ENCODE measurements around the gene SPTLC1.

Gene SPTLC1

GRCh38 chr9:92001244-92001643 lies 114.0 kb downstream of the SPTLC1 start:
- no peaks in the 10 kb centered on the region for H3K27me3 ChIP-seq (replicated peaks; ENCODE audit: control insufficient read depth, insufficient read depth, low read length)
- no peak for TF ChIP-seq CTCF (IDR thresholded peaks at IDR 0.05; ENCODE audit: insufficient read depth, low read length, poor library complexity, severe bottlenecking)

GRCh38 chr9:91995000-91995655 lies 120.1 kb downstream of the SPTLC1 start:
- Histone ChIP-seq H3K36me3 (ENCODE audit: control insufficient read depth, insufficient read depth, low read length) (no peaks in the 10 kb centered on the region), H3K4me3 (replicated peaks; ENCODE audit: low read depth, low read length) (no peak overlapping the region), H3K27me3 (replicated peaks; ENCODE audit: control insufficient read depth, insufficient read depth, low read length) (no peaks in the 10 kb centered on the region)
- TF ChIP-seq CTCF (IDR thresholded peaks at IDR 0.05; ENCODE audit: insufficient read depth, low read length, poor library complexity, severe bottlenecking): no peak
- no peak for DNase-seq (ENCODE audit: extremely low read depth, insufficient read length)

More at GRCh38 chr9:92001244-92001643, 114.0 kb downstream of the SPTLC1 start:
- Histone ChIP-seq H3K4me3 (replicated peaks; ENCODE audit: low read depth, low read length) (no peak overlapping the region), H3K36me3 (ENCODE audit: control insufficient read depth, insufficient read depth, low read length) (no peaks in the 10 kb centered on the region)
- no peak for DNase-seq (ENCODE audit: extremely low read depth, insufficient read length)

GRCh38 chr9:91994422-91994821 lies 120.8 kb downstream of the SPTLC1 start:
- Histone ChIP-seq H3K36me3 (ENCODE audit: control insufficient read depth, insufficient read depth, low read length) (no peaks in the 10 kb centered on the region), H3K27me3 (replicated peaks; ENCODE audit: control insufficient read depth, insufficient read depth, low read length) (no peaks in the 10 kb centered on the region), H3K4me3 (replicated peaks; ENCODE audit: low read depth, low read length) (no peak overlapping the region)
- DNase-seq (ENCODE audit: extremely low read depth, insufficient read length): no peak
- TF ChIP-seq CTCF (IDR thresholded peaks at IDR 0.05; ENCODE audit: insufficient read depth, low read length, poor library complexity, severe bottlenecking): no peak

- no peak for TF ChIP-seq CTCF (IDR thresholded peaks at IDR 0.05; ENCODE audit: insufficient read depth, low read length, poor library complexity, severe bottlenecking)
- DNase-seq (ENCODE audit: extremely low read depth, insufficient read length): no peak
- H3K36me3 ChIP-seq (ENCODE audit: control insufficient read depth, insufficient read depth, low read length): no peaks in the 10 kb centered on the region
- H3K27me3 ChIP-seq (replicated peaks; ENCODE audit: control insufficient read depth, insufficient read depth, low read length): no peaks in the 10 kb centered on the region
- no peak overlapping the region for H3K4me3 ChIP-seq (replicated peaks; ENCODE audit: low read depth, low read length)
Measured at GRCh38 chr9:91992461-91993041, 122.7 kb downstream of the SPTLC1 start.

GRCh38 chr9:91991721-91992341 lies 123.4 kb downstream of the SPTLC1 start:
- Histone ChIP-seq H3K27me3 (replicated peaks; ENCODE audit: control insufficient read depth, insufficient read depth, low read length) (no peaks in the 10 kb centered on the region), H3K4me3 (replicated peaks; ENCODE audit: low read depth, low read length) (no peak overlapping the region), H3K36me3 (ENCODE audit: control insufficient read depth, insufficient read depth, low read length) (no peaks in the 10 kb centered on the region)
- DNase-seq (ENCODE audit: extremely low read depth, insufficient read length): no peak
- TF ChIP-seq CTCF (IDR thresholded peaks at IDR 0.05; ENCODE audit: insufficient read depth, low read length, poor library complexity, severe bottlenecking): no peak

All from GM06990 (cell line).